Uterus (tissue), 4 donors: ENCODE results near the gene GRAPL. TPM values are rescaled to one million over a fixed set of nuclear protein-coding genes. Genes with fewer than 3 reads are reported as not detected.
A peak's percentile ranks its signal among the peaks of the same experiment; 100 is the strongest.
"Not testable (repeated sequence)": the region's sequence is repeated elsewhere in the genome, so short reads cannot be mapped to it uniquely, and the experiment has no call there.

ENCODE experiments used
- DNase-seq, 2 donors: peaks; one replicate each; pipeline ENCODE4 v3.0.0-alpha.2; 2019 to 2020
- H3K27ac ChIP-seq, 2 donors: fragments of 200-600 bp; sonication (generic); 1 replicate in 1 of 2; 2 replicates in 1 of 2; pipeline ENCODE4 v1.5.1; 2016 to 2018
- H3K27me3 ChIP-seq, 2 donors: fragments of 200-600 bp; sonication (generic); one replicate each; pipeline ENCODE4 v1.5.1; 2018 to 2019; ENCODE audit warnings: control low read depth in 1 of 2
- H3K36me3 ChIP-seq, 2 donors: fragments of 200-600 bp; sonication (generic); one replicate each; pipeline ENCODE4 v1.5.1; 2019; ENCODE audit warnings: control low read depth in 1 of 2
- H3K4me1 ChIP-seq, 2 donors: fragments of 200-600 bp; sonication (generic); one replicate each; pipeline ENCODE4 v1.5.1; 2018 to 2019; ENCODE audit warnings: control low read depth in 1 of 2
- H3K4me3 ChIP-seq, 2 donors: fragments of 200-600 bp; sonication (generic); 1 replicate in 1 of 2; 2 replicates in 1 of 2; pipeline ENCODE4 v1.5.1; 2018 to 2019; ENCODE audit warnings: mild to moderate bottlenecking in 1 of 2
- H3K9me3 ChIP-seq, 2 donors: fragments of 200-600 bp; sonication (generic); one replicate each; pipeline ENCODE4 v1.5.1; 2019; ENCODE audit warnings: control low read depth in 1 of 2
- POLR2A ChIP-seq, 2 donors: fragments of 450-650 bp; IDR thresholded peaks; one replicate each; pipeline ENCODE4 v1.6.1; 2016; ENCODE audit warnings: antibody characterized with exemption in 2 of 2, mild to moderate bottlenecking in 1 of 2, moderate library complexity in 1 of 2
- intact Hi-C: fragments of 100-400 bp; cut with DNase I; formaldehyde crosslinking; loops from one replicate; pipeline ENCODE4 v1.15.1; 2023; ENCODE audit warnings: low total_unique reads
- total RNA-seq, 4 donors: library from RNA; depleted of rRNA in 3 of 4; stranded (reverse); fragments of >200 nt in 3 of 4; gene quantifications; one replicate each; pipeline versions ENCODE4 v1.1.0 to v1.2.4, GENCODE V29; 2014 to 2023
- TF ChIP-seq, protein P1 (sequence below), 4 experiments: fragments of 200-600 bp in 2 of 4; fragments of 450-650 bp in 2 of 4; sonication (generic) in 2 of 4; IDR thresholded peaks; one replicate each; pipeline ENCODE4 v1.5.1; 2016 to 2019; ENCODE audit warnings: antibody characterized with exemption in 4 of 4, mild to moderate bottlenecking in 2 of 4, moderate library complexity in 1 of 4
- donor health status: DM: yes; HTN: yes; CAD: no.

GRAPL gene
- total RNA-seq, 4 donors from 2014 or later, result 8.5 to 9.5 TPM; not detected in 2

DNA sequence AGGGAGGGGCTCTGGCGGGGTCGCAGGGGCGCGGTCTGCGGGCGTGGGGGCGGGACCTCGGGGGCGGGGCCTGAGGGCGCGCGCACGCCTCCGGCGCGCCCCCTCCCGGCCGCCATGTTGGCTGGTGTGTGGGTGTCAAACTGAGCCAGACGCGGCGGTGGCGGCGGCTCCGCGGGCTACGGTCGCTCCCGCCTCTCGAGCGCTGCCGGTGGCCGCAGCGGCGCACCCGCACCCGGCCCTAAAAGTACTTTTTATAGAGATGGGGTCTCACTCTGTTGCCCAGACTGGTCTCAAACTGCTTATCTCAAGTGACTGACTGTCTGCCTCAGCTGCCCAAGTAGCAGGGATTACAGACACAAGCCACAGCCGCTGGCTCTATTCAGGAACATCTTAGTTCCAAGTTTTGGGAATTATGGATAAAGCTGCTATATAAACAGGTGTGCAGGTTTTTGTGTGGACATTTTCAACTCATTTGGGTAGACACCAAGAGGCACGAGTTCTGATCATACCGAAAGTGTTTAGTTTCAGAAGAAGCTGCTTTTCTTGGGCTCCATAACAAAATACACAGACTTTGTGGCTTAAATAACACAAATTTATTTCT lies 16.2 kb upstream of the GRAPL start:
- DNase-seq, result peak; percentile 64 to 85
- intact Hi-C loops, result not testable (repeated sequence)

DNA sequence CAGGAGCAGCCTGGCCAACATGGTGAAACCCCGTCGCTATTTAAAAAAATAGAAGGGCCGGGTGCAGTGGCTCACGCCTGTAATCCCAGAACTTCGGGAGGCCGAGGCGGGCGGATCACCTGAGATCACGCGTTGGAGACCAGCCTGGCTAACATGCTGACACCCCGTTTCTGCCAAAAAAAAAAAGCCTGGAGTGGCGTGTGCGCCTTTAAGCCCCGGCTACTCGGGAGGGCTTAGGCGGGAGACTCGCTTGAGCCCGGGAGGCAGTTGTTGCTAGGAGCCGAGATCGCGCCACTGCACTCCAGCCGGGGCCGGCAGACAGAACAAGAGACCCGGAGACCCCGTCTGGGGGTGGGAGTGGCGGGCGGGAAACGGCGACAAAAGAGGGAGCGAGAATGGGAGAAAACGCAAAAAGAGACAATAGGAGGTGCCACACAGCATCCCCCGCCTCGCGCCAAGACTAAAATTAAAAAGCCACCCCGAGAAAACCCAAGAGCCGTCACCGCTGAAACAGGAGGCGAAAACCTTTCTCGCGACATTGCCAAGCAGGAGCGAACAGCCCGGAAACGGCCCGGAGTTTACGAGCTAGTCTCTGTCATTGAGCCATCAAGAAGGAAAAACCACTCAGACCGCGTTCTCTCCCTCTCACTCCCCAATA lies 15.5 kb upstream of the GRAPL start:
- TF ChIP-seq POLR2A (IDR thresholded peaks at IDR 0.05), result peak in 1 of 2 donors; percentile 62
- H3K9me3 ChIP-seq, H3K4me1 ChIP-seq, intact Hi-C loops, H3K27me3 ChIP-seq, H3K36me3 ChIP-seq: not testable (repeated sequence)
- peak; percentile 29 to 80 for DNase-seq
- H3K27ac ChIP-seq, result peak overlapping the region in 1 of 2 donors; percentile 74
- peak overlapping the region in 1 of 2 donors; percentile 30 for H3K4me3 ChIP-seq

More for the DNA sequence above, 16.2 kb upstream of the GRAPL start:
- TF ChIP-seq, protein P1, sequence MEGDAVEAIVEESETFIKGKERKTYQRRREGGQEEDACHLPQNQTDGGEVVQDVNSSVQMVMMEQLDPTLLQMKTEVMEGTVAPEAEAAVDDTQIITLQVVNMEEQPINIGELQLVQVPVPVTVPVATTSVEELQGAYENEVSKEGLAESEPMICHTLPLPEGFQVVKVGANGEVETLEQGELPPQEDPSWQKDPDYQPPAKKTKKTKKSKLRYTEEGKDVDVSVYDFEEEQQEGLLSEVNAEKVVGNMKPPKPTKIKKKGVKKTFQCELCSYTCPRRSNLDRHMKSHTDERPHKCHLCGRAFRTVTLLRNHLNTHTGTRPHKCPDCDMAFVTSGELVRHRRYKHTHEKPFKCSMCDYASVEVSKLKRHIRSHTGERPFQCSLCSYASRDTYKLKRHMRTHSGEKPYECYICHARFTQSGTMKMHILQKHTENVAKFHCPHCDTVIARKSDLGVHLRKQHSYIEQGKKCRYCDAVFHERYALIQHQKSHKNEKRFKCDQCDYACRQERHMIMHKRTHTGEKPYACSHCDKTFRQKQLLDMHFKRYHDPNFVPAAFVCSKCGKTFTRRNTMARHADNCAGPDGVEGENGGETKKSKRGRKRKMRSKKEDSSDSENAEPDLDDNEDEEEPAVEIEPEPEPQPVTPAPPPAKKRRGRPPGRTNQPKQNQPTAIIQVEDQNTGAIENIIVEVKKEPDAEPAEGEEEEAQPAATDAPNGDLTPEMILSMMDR (IDR thresholded peaks at IDR 0.05), result peak in 3 of 4 experiments; percentile 43 to 51 (median 49)
- peak; percentile 82 to 86 for TF ChIP-seq POLR2A (IDR thresholded peaks at IDR 0.05)
- H3K27me3 ChIP-seq, H3K36me3 ChIP-seq, H3K4me1 ChIP-seq, H3K9me3 ChIP-seq: not testable (repeated sequence)
- Histone ChIP-seq H3K4me3 (peak overlapping the region; percentile 28 to 42), H3K27ac (peak overlapping the region; percentile 83 to 87)

DNA sequence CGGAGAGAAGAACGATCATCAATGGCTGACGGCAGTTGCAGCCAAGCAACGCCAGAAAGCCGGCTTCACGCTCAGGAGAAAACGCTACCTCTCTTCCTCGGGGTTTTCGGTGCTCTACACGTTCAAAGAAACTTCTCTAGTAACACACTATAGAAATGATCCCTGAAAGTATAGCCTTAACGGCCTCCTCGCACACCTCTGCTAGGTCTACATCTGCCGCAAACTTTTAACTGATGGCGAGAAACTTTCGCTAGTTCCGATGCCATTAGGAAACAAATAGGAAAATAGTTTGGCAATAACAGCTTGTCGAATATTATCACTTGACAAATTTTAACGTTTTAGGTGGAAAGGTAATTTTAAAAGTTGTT lies 14.9 kb upstream of the GRAPL start:
- H3K36me3 ChIP-seq, intact Hi-C loops, H3K27me3 ChIP-seq, H3K4me1 ChIP-seq, H3K4me3 ChIP-seq, H3K9me3 ChIP-seq, H3K27ac ChIP-seq, DNase-seq: not testable (repeated sequence)

DNA sequence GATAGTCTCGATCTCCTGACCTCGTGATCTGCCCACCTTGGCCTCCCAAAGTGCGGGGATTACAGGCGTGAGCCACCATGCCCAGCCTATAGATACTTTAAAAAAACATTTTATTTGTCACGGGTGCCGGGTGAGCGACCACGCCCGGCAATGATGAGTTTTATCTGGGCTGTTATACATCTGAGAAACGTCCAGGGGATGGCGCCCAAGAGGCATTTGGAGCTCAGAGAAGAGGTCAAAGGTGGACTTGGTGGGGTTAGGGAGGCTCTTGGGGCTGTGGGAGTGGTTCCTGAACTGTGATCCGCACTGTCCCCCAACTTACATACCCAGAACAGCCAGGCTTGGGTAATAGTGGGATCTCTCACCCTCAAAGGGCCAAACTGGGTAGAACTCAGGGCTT lies 8.7 kb upstream of the GRAPL start:
- H3K27ac ChIP-seq, H3K27me3 ChIP-seq, DNase-seq, H3K4me3 ChIP-seq, H3K36me3 ChIP-seq, H3K9me3 ChIP-seq, intact Hi-C loops, H3K4me1 ChIP-seq: not testable (repeated sequence)

DNA sequence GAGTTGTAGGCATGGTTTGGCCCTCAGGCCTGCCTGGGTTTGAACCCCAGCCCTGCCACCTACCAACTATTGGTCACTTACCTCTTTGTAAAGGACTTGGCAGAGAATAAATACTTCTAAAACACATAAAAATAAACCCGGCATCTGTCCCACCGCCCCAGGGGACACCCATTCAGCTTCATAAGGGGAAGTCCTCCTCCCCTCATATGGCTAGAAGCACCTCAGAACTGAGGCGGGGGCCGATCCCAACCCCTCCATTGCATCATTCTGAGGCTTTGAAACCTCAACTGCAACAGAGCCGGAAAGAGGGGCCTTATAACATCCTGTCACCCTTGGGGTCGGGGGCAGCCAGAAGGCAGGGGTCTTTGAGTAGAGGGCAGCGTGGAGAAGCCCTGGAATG lies 2.1 kb upstream of the GRAPL start:
- H3K36me3 ChIP-seq, H3K27ac ChIP-seq, H3K4me3 ChIP-seq, H3K27me3 ChIP-seq, intact Hi-C loops, H3K4me1 ChIP-seq, H3K9me3 ChIP-seq, DNase-seq: not testable (repeated sequence)

DNA sequence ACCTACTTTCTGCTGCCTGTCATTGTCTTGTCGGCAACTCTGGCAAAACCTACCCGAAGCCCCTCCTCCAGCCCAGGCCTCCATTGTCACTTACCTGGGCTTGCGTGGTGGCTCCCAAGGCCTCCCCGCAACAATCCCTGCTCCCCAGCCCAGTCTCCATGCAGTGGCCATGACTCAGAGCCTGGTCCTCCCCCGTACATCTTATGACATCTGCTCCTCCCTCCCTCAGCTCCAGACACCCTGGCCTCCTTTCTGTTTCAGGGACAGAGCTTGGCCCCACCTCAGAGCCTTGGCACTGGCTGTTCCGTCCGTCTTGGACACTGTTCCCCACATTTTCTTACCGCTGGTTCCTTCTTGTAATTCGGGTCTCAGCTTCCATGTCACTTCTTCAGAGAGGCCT lies 2.1 kb downstream of the GRAPL start:
- H3K36me3 ChIP-seq, H3K4me3 ChIP-seq, DNase-seq, H3K27ac ChIP-seq, H3K9me3 ChIP-seq, H3K4me1 ChIP-seq, H3K27me3 ChIP-seq, intact Hi-C loops: not testable (repeated sequence)

DNA sequence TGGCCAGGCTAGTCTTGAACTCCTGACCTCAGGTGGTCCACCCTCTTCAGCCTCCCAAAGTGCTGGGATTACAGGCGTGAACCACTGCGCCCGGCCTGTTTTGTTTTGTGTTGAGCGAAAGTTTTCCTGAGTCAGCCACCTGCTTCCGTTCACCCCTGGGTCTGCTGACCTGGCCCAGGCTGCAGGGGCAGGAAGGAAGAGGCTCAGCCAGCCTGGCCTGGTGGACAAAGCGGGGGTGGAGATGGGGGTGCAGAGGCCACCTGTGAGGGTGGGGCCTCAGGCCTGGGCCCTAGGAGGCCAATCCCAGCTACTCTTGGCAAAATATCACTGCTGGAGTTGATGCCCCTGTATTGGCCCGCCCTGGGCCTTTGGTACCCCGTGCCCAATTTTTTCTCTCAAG lies 3.7 kb downstream of the GRAPL start:
- H3K27ac ChIP-seq, H3K36me3 ChIP-seq, H3K27me3 ChIP-seq, intact Hi-C loops, H3K4me1 ChIP-seq, DNase-seq, H3K4me3 ChIP-seq, H3K9me3 ChIP-seq: not testable (repeated sequence)

DNA sequence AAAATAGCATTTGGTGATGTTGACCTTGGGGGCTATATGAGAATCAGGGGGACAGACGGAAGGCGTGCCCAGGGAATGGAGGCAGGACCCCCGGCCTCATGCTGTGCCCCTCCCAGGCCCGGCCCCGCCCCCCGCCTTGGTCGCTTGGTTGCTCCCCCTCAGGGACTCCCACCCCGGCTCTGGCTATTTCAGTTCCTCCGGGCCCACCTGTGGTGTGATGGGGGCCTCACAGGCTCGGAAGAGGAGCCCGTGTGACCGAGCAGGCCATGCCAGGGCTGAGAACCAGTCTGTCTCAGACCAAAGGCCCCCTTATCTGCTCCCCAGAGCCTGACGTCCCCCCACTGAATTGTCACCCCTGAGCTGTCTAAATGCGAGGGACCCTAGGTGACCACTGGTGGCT lies 4.4 kb downstream of the GRAPL start:
- intact Hi-C loops, result not testable (repeated sequence)

DNA sequence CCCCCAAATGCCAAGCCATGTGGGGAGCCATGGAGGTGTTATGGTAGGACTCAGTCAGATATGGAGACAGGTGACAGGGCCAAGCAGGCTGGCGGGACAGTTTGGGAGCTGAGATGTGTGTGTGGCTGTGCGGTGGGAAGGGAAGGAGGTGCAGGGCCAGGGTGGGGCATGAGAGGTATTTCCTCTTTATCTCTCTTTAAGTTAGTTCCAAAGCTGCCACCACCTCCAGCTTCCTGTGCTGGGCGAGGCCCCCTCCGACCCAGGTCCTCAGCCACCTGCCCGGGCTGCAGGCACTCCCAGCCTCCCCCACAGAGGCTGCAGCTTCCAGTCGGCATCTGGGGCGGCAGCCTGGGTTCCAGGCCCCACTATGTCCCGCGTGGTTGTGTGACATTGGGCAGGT lies 6.4 kb downstream of the GRAPL start:
- H3K36me3 ChIP-seq, H3K27me3 ChIP-seq, H3K4me3 ChIP-seq, DNase-seq, H3K4me1 ChIP-seq, intact Hi-C loops, H3K27ac ChIP-seq, H3K9me3 ChIP-seq: not testable (repeated sequence)

More for the DNA sequence above, 4.4 kb downstream of the GRAPL start:
- not testable (repeated sequence) for H3K4me3 ChIP-seq, H3K4me1 ChIP-seq, H3K27ac ChIP-seq, DNase-seq, H3K27me3 ChIP-seq, H3K36me3 ChIP-seq, H3K9me3 ChIP-seq

DNA sequence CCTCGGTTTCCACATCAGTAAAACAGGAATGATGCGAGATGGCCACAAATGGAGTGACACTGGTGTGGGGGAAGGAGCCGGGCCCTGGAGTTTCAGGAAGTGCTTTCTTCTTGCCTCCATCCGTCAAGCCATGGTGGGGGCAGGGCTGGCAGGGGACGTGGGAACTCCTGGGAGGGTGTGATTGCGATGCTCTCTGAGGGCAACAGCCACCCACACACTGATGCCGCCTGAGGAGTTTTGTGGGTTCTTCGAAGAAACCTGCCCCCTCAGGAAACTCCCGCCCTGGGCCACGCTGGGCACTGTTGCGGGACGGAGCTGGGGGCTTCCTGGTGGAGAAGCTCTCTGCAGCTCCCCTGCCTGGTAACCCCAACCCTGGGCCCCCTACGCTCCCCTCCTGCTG lies 8.0 kb downstream of the GRAPL start:
- H3K4me3 ChIP-seq, H3K9me3 ChIP-seq, H3K4me1 ChIP-seq, intact Hi-C loops, H3K27ac ChIP-seq, H3K36me3 ChIP-seq, H3K27me3 ChIP-seq, DNase-seq: not testable (repeated sequence)

DNA sequence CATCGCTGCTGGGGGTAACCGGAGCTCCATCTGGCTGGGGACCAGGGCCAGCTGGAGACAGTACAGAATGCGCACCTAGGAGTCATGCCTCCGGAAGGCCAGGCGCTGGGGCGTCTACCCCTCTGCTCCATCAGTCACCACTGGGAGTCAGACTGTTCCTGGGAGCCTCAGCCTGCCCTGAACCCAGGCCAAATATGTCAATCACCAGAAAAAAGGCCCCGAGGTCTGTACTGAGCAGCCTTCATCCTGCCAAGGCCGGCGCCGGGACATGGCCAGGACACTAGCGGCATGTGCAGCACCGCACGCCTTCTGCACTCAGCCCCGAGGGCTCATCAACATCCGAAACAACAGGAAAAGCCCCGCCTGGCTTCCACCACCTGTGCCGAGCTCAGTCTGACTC lies 8.7 kb downstream of the GRAPL start:
- H3K4me3 ChIP-seq, DNase-seq, intact Hi-C loops, H3K4me1 ChIP-seq, H3K9me3 ChIP-seq, H3K27me3 ChIP-seq, H3K27ac ChIP-seq, H3K36me3 ChIP-seq: not testable (repeated sequence)

DNA sequence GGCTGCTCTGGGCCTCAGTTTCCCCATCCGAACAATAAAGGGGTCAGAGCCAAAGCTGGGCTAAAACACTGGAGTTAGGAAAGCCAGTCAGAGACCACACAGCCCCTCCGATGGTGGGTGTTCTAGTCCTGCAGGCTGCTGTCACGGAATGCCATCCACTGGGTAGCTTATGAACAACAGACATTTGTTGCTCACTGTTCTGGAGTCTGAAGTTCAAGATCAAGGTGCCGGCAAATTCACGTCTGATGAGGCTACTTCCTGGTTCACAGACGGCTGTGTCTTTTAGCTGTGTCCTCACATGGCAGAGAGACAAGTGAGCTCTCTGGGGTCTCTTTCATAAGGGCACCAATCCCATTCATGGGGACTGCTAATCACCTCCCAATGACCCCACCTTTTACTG lies 9.2 kb downstream of the GRAPL start:
- H3K4me1 ChIP-seq, DNase-seq, H3K27me3 ChIP-seq, H3K27ac ChIP-seq, H3K4me3 ChIP-seq, intact Hi-C loops, H3K36me3 ChIP-seq, H3K9me3 ChIP-seq: not testable (repeated sequence)

DNA sequence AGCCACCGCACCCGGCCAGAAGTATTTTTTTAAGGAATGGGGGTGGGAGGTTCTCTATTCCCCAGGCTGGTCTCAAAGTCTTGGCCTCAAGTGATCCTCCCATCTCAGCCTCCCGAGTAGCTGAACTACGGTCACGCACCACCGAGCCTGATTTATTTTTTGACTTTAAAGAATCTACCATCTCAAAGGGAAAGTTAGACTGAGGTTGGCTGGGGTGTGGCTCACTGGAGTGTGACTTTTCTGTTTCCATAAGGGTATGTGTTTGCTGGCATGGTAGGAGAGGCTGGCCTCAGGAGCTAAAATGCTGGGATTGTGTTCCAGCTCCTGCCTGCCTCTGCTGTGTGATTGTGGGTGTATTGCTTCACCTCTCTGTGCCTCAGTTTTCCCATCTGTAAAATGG lies 10.6 kb downstream of the GRAPL start:
- DNase-seq, intact Hi-C loops, H3K4me1 ChIP-seq, H3K27ac ChIP-seq, H3K4me3 ChIP-seq, H3K27me3 ChIP-seq, H3K9me3 ChIP-seq, H3K36me3 ChIP-seq: not testable (repeated sequence)
